Epidermal melanocyte (primary cell): ENCODE measurements around the gene ITPR1.

Experiments
- DNase-seq: peaks from one replicate; pipeline ENCODE4 v3.0.0; 2011; ENCODE audit warnings: low spot score; ENCODE audit not compliant: insufficient read length

Gene ITPR1

GRCh38 chr3:4845882-4846281 is 352.7 kb downstream of the ITPR1 start:
- no peak for DNase-seq

DNA sequence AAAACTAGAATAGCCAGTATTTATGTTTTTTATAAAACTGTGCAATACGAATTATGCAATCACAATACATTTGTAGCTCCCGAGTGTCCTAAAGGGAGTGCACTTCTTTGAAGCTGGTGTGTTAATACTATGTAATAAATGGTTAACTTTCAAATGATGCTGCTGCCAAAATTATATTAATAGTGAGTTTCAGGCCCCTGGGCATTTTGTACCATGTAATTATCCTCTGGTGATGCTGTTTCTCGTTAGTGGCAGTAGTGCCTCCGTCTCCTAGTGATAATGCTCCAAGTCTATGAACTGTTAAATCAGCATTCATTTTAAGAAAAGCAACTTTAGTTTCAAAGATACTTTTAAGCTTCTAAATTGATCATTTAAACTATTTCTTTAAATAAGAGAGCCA is 353.4 kb downstream of the ITPR1 start:
- DNase-seq = no peak

GRCh38 chr3:4848176-4848825 is 355.2 kb downstream of the ITPR1 start:
- DNase-seq = no peak

DNA sequence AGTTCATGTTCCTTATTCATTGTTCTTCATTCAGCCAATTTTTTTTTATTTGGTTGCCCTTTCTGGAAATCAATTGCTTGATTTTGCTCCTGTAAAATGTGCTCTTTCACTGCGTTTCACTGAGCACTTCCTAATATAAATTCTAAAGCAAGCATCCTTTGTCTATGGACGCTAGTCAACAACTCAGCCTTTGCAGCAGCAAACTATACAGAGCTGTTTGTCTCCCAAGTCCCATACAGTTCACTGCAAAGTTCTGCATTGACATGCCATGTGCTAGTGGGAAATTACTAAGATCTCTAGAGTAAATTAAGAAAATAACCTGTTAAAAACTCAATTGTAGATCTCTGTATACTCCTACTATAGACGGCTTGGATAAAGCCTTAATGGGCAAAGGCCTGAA is 356.0 kb downstream of the ITPR1 start:
- no peak for DNase-seq

GRCh38 chr3:4849739-4850138 is 356.6 kb downstream of the ITPR1 start:
- DNase-seq = no peak

DNA sequence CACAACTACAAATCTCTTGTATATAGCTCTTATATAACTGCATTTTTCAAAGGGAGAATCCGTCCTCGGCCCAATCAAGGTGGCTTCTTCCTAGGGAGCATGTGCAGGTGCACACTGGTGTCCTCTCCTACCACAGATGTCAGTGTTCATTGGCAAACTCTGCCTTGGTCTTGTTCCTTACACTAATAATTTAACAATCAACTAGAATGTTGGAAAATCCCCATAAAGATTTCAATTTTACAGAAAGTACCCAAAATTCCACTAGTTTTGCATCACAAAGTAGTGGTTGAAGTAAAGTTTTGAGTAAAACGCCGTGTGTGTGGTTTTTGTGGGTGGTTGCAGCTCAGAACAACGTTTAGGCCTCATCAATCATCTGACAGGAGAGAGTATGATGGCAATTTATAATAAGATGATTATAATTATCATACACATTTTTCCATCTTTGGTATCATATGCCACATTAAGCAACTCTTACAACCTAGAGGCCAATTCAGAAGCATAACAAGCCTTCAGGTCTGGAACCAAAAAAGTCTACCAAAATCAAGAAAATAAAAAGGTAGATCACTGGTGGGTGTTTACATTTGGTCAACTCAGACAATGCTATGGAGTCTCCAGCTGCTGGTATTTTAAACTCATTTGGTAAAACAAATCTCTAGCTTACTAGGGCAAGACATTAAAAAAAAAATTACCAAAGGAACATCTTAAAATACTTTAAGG is 357.2 kb downstream of the ITPR1 start:
- no peak for DNase-seq

DNA sequence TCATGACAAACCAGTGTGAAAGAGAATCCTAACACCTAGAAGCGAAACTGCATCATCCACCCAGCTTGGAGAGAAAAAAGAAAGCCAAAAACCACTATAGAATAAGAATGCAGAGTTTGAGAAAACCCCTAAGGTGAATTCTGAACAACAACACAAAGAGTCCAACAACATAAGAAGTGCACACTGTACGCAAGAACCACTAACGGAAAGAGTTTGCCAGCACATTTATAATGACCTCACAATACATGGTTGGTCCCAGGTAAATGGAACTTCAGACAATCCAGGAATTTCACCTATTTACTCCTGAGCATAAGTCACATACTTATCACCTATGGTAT is 357.7 kb downstream of the ITPR1 start:
- DNase-seq = no peak

GRCh38 chr3:4852780-4853748 is 359.9 kb downstream of the ITPR1 start:
- DNase-seq = no peak

DNA sequence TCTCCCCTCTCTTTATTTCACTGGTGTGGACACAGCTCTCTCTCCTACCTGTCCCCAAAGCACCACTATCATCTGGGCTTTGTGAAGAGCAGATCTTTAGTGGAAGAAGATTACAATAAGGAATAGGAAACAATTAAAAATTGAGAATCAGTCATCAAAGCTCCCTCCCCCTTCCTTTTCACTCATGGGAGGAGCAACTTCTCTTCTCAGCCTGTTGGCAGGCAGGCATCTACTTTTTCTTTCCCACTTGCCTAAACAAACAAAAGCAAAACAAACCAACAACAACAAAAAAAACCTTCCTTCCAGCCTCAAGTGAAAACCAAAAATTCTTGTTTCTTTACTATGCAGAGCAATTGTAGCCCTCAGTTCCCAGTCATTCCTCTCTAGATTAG is 360.6 kb downstream of the ITPR1 start:
- DNase-seq = no peak

DNA sequence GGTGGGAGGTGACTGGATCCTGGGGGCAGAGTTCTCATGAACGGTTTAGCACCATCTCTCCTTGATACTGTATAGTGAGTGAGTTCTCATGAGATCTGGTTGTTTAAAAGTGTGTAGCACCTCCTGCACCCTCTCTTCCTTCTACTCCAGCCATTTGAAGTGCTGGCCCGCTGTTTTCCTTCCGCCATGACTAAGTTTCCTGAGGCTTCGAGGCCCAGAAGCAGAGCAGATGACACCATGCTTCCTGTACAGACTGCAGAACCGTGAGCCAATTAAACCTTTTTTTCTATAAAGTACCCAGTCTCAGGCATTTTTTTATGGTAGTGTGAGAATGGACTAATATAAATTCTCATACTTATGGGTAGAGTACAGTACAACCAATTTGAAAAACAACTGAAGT is 362.5 kb downstream of the ITPR1 start:
- no peak for DNase-seq

GRCh38 chr3:4856136-4856535 is 363.0 kb downstream of the ITPR1 start:
- DNase-seq = no peak

DNA sequence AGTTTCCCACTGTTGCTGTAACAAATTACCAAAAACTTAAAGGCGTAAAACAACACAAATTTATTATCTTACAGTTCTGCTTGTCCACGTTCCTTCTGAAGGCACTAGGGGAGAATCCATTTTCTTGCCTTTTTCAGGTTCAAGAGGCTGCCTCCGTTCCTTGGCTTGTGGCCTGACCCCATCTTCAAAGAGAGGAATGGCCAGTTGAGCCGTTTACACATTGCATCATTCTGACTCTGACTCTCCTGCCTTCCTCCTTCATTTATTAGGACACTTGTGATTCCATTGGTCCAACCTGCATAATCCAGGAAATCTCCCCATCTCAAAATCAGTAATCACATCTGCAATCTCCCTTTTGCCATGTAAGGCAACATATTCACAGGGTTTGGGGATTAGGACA is 363.4 kb downstream of the ITPR1 start:
- DNase-seq = no peak

DNA sequence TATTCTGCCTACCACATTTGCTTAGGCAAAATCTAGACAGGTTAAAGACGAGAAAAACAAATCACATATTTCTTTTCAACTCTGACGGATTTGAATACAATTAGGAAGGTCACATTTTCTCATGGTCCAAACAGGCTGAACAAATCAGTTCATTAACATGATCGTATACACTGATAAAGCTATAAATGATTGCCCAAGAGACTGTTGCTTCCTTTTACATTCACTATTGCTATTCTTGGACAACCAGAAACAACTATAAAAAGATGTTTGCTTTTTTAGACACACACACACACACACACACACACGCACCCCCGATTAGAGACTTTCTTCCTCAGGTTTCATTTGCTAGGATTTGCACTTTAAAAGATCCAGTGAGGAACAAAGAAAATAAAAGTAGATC is 363.8 kb downstream of the ITPR1 start:
- no peak for DNase-seq

DNA sequence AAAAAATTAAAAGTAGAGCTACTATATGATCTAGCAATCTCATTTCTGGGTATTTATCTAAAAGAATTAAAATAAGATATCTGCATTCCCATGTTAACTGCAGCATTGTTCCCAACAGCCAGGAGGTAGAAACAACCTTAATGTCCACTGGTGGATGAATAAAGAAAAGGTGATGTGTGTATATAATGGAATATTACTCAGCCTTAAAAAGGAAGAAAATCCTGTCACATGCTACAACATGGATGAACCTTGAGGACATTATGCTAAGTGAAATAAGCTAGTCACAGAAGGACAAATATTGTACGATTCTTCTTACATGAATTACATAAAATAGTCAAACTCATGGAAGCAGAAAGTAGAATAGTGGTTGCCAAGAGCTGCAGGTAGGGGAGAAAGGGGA is 366.6 kb downstream of the ITPR1 start:
- DNase-seq = no peak

DNA sequence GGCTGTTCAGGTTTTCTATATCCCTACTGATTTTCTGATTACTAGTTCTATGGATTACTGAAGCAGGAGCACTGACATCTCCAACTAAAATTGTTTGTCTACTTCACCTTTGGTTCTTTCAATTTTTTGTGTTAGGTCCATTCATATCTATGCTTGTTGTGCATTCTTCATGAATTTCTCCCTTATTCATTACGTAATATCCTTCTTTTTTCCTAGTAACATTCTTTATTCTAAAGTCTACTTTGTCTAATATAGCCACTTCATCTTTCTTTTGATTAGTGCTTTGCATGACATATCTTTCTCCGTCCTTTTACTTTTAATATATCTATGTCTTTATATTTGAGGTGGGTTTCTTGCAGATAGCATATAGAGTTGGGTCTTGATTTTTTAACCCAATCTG is 369.8 kb downstream of the ITPR1 start:
- no peak for DNase-seq

GRCh38 chr3:4864503-4864902 is 371.4 kb downstream of the ITPR1 start:
- DNase-seq = no peak

DNA sequence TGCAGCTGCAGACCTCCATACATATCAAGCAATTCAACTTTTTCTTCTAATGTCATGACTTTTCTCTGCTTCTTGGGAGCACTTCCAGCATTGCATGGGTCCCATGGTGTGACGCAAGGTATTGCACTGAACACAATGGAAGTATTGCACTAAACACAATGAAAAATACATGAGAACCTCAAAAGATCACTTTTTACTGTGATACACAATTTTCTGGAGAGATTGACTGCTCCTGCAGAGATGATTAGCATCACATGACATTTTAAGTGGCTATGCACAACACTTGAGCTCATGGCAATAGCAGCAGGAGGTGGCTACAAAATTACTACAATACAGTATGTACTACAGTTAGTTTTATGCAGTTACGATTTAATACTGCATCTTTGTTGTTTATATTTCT is 372.6 kb downstream of the ITPR1 start:
- no peak for DNase-seq

GRCh38 chr3:4866866-4867265 is 373.7 kb downstream of the ITPR1 start:
- DNase-seq = no peak

DNA sequence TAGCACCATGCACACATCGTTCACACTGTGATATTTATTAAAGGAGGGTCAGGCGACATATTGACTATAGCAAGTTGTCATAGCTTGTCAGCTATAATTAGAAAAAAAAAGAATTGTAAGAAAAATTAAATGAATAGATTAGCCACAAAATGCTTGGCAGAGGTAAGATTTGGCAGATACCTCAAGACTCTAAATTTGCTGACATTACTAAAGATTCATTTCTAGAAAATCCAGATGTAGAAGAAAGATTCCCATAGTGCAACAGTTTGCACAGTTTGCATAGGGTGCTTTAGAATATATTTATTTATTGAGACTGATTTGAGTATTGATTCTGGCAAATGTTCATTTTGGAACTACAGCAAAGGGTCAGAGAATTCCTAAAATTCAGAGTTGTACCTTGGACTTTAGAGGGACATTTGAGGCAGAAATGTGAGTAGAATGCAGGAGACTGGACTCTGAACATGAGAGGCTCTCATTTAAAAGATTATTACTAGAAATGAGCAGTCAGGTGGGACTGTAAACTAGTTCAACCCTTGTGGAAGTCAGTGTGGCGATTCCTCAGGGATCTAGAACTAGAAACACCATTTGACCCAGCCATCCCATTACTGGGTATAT is 384.1 kb downstream of the ITPR1 start:
- DNase-seq = no peak

DNA sequence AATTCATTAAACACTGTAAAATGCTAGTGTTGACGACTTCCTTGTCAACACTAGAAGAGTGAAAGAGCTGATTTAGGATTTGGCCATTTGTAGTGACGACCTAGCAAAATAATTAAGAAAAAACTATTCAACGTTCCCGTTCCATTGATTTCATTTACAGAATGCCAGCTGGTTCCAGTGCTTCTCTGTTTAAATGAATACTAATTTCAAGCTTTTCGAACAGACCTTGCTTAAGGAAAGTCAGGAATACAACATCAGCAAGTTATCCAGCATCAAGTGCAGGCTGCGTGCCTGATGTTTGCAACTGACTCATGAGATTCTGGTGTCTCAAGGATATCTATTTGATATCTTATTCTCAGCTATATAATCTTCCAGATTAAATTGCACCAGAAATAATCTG is 387.7 kb downstream of the ITPR1 start:
- no peak for DNase-seq

DNA sequence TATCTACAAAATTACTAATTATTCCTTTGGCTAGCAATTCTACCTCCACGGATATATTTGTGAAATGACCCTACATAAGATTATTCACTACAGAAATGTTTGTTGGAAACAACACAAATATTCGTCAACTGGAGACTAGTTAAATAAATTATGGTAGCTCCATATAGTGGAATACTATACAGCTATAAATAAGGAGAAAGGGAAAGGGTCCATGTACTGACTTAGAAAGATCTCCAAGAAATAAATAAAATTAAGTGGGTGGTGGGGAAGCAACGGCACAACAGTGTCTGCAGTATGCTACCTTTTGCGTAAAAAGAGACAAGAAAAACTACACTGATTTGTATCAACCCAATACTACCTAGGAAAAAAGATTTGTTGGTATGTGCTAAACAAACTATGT is 389.4 kb downstream of the ITPR1 start:
- no peak for DNase-seq

- DNase-seq = no peak
Measured at GRCh38 chr3:4883011-4883410, 389.9 kb downstream of the ITPR1 start.
